ENCODE data around the gene RNF175.

Gene RNF175
- long read RNA-seq, donor 1, partial matches to known transcripts: 0 of 1 reads
- long read RNA-seq, donor 1, other reads (novel, unspliced or antisense): 0 of 1 reads
- long read RNA-seq, donor 2: 0 reads
- long read RNA-seq, donor 3: 0 reads
- long read RNA-seq, donor 4, partial matches to known transcripts: 0 of 1 reads
- long read RNA-seq, donor 4, other reads (novel, unspliced or antisense): 0 of 1 reads
- long read RNA-seq, donor 5: 0 reads
- long read RNA-seq, donor 6: 0 reads
- long read RNA-seq, donor 7, partial matches to known transcripts: 0 of 1 reads
- long read RNA-seq, donor 7, other reads (novel, unspliced or antisense): 0 of 1 reads
- long read RNA-seq, donor 8: 0 reads

DNA sequence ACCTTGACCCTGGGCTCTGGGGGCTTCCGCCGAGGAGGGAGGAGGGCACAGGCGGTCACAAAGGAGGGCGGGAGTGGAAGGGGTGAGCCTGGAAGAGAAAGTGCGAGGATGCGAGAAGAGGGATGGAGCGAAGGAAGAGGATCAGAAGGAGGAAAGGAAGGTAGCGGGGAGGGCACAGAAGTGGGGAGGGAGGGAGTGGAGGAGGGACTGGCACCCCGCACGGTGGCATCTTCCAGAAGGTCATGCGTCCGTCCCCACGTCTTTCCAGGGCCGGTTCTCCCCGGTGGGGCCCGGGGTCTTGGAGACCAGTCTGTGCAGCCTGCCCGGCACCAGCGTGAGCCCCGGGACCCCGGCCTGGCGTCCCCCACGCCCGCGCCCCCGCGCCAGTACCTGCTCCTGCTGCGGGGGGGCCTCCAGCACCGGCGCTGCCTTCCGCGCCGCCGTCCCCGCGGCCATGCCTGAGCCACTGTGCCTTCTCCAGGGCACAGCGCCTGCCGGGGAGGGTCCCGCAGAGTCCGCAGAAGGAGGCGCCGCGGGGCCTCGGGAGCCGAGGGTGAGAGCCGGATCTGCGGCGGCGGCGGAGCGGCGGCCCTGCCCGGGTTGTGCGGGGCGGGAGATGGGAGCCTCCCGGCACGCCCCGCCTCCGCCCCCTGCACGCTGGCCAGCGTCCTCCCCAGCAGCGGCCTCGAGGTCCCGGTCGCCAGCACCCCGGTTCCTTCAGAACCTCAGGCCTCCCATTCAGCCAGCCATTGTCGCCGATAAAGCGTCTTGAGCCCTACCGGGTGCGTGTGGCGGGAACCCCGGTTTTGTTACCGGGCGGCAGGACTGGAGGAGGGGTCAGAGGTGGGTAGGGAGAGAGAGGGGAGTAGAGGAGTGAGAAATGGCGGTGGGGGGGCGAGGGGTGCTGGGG is at the start of gene RNF175:
Gene RNF175 (minus strand): TSS at position 618 of the 910 bp plus-strand sequence. CDS start 162 bp downstream, at position 456.
- DNase-seq: peak; percentile 79

GRCh38 chr4:153809307-153809706 is 49.5 kb upstream of the RNF175 start:
- no peak for DNase-seq

- no peak for DNase-seq
Observed at GRCh38 chr4:153808175-153808574, 48.4 kb upstream of the RNF175 start.

- no peak for DNase-seq
Observed at GRCh38 chr4:153806073-153806472, 46.2 kb upstream of the RNF175 start.

- DNase-seq: no peak
Observed at GRCh38 chr4:153804722-153805121, 44.9 kb upstream of the RNF175 start.

DNA sequence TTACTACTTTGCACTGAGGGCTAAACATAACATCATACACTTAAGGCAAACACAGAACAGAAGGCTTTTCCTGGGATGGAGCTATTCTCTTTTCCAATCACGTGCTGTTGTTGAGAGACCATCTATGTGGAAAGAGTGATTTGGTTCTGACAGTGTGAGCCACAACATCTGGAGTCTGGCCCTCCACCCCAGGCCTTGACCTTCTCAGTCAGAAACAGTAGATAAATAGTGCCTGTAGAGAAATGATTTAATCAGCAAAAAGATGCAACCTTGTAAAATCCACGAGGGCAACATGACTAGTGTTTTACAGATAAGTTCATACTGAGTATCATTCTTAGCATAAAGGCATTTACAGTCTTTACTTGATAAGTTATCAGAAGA is 39.9 kb upstream of the RNF175 start:
- no peak for DNase-seq

DNA sequence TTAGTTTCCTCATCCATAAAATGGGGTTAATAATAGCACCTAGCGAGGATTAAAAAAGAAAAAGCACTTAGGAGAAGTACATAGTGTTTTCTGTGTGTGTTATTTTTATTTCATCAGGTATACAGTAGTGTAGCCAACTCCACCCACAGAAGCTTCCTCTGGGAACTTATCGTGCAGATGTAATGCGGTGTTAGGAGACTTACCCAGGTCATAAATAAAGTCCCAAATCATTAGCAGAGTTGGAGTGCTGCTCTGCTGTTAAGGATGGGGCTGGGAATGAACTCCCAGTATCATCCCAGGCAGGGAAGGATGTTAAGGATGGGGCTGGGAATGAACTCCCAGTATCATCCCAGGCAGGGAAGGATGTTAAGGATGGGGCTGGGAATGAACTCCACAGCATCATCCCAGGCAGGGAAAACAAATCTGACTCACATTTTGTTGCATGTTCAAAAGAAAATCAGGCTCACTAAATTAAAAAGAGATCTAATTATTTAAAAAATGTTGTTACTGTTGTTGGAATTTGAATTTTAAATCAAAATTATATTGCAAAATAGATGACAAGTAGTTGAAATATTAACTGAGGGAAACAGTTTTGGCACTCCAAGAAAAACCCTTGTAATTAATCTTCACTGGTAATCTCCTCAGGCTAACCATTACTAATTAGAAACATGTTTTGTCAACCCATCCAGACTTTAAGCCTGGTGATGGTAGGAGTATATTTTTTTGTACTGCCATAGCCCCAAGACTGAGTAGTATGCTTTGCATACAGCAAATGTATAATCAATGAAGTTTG is 39.3 kb upstream of the RNF175 start:
- no peak for DNase-seq

GRCh38 chr4:153798420-153798819 is 38.6 kb upstream of the RNF175 start:
- DNase-seq: no peak

DNA sequence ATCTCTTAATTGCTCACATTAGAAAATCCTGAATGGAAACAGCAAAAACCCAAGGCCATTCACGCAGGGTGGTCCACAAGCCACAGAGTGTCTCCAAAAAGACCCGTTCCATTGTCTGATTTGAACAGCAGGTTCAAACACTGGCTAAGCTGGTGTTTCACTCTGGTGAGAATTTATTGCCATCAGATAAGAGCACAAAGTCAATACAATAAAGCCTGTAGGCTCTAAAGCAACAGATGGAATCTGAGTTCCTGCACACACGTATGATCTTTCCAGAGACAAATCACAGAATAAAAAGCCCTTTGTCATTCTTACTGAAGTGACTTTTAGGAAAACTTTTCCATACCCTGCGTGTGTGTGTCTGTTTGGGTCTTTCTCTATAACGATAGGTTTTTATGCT is 34.2 kb upstream of the RNF175 start:
- DNase-seq: no peak

DNA sequence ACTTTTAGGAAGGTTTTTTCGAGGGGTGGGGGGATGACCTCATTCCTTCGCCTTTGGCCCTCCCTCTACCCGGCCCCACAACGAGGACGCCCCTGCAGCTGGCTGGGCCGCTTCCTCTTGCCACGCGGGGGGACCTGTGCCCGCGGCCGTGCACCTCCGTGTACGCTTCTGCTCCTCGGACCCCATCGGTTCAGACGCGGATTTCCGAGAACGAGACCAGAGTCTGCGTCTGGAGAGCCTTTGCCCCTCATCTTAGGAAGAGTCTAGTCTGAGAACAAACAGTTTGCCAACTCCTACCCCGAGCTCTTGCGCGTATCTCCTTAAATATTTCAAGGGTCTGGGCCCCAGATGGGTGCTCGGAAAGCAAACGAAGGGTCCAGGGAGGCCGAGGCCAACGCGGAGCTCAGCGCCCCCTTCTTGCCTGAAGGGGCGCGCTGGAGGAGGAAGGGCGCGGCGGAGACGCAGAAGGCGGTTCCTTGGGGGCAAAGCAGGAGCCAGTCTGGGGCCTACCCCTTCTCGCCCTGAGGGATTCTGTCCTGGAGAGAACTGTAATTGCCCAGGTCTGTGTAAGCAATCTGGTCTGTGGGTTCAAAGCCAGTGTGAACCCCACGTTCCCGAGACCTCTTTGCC is 32.9 kb upstream of the RNF175 start:
- DNase-seq: peak; percentile 74

DNA sequence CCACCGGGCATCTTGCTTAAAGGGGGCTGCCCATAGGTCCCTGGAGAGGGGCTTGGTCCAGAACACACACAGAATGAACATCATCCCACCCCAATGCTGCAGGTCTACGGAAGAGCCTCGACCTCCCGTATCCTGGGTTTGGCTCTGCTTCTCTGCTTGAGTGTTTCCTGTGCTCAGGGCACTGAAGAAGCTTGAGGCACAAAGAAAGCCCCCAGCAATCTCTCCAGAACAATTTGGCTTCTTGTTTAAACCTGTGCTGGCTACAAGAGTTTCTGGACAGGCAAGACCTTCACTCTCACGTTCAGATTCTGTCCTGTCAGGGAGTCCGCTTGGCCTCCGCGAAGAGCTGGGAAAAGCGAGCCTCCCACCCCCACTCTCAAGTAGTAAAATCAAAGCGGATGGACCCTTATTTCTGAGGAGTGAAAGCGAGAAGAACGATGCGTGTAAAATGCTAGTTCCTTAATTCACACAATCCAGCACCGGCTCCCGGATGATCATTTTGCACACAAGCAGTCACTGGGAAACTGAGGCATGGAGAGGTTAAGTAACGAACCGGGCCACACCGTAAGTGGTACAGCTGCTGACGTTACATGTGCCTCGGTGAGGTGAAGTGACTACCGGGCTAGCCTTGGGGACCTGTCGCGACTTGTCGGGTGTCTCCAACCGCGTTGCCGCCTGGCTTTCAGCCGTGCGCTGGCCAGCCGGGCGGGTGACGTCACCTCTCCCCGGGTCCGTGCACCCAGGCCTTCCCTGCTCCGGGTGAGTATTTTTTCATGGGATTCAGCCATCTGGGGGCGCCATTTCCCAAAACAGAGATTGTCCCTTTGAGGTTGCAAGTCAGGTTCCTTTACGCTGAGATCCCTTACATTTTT is 32.2 kb upstream of the RNF175 start:
- peak; percentile 77 for DNase-seq

- peak; percentile 78 for DNase-seq
Observed at GRCh38 chr4:153790962-153791551, 31.2 kb upstream of the RNF175 start.

DNA sequence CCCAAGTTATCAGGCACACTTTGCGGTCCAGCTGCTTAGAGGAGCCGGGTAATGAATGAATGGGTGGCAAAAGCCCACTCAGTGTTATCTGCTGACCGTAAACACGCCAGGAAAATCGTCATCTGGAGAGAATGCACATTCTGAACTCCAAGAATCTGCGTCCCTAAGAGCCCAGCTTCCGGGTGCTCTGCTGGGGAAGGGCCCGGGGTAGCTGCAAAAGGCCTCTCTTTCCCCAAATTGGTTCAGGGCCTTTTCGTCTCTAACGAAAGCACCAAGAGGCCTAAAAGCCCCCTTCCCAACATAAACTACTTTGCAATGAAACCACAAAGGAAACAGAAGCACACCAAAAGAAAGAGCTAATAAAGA is 30.7 kb upstream of the RNF175 start:
- peak; percentile 49 for DNase-seq

- DNase-seq: peak; percentile 68
Observed at GRCh38 chr4:153789741-153790499, 30.1 kb upstream of the RNF175 start.

DNA sequence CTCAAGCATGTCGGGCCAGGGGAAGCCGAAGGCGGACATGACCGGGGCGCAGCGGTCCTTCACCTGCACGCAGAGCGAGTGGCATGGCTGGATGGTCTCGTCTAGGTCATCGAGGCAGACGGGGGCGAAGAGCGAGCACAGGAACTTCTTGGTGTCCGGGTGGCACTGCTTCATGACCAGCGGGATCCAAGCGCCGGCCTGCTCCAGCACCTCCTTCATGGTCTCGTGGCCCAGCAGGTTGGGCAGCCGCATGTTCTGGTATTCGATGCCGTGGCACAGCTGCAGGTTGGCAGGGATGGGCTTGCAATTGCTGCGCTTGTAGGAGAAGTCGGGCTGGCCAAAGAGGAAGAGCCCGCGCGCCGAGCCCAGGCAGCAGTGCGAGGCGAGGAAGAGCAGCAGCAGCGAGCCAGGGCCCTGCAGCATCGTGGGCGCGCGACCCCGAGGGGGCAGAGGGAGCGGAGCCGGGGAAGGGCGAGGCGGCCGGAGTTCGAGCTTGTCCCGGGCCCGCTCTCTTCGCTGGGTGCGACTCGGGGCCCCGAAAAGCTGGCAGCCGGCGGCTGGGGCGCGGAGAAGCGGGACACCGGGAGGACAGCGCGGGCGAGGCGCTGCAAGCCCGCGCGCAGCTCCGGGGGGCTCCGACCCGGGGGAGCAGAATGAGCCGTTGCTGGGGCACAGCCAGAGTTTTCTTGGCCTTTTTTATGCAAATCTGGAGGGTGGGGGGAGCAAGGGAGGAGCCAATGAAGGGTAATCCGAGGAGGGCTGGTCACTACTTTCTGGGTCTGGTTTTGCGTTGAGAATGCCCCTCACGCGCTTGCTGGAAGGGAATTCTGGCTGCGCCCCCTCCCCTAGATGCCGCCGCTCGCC is 28.8 kb upstream of the RNF175 start, which contains the start of gene SFRP2:
Gene SFRP2 (minus strand): TSS at position 671 of the 864 bp plus-strand sequence. CDS start 248 bp downstream, at position 423.
- peak; percentile 88 for DNase-seq

DNA sequence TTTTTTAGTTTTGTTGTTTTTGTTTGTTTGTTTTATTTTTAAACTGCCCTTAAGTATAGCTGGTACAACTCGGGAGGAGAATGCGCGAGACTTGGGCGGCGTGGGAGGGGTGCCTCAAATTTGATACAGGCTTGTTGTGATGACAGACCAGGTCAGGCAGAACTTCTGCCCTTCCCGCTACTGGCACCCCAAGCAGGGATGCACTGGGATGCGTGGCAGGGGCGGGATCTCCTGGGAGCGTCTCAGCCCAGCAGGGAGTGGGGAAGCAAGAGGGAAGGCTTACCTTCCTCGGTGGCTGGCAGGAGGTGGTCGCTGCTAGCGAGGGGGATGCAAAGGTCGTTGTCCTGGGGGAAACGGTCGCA is 28.2 kb upstream of the RNF175 start:
- DNase-seq: no peak

GRCh38 chr4:153787575-153787974 is 27.8 kb upstream of the RNF175 start:
- peak; percentile 52 for DNase-seq

GRCh38 chr4:153787061-153787560 is 27.3 kb upstream of the RNF175 start:
- no peak for DNase-seq
